Loucy (cell line): Measurements from ENCODE around the gene RHOT1.

Experiments
- EZH2phosphoT487 ChIP-seq: fragments of 200-600 bp; IDR thresholded peaks from 2 replicates; pipeline ENCODE4 v1.6.1; 2018; ENCODE audit warnings: antibody characterized with exemption, mild to moderate bottlenecking, moderate library complexity, borderline replicate concordance
- TF ChIP-seq, protein P1 (sequence below): fragments of 200-600 bp; sonication (generic); conservative IDR thresholded peaks from 2 replicates; pipeline ENCODE4 v1.5.1; 2014; ENCODE audit warnings: mild to moderate bottlenecking, antibody characterized with exemption, low read length

DNA sequence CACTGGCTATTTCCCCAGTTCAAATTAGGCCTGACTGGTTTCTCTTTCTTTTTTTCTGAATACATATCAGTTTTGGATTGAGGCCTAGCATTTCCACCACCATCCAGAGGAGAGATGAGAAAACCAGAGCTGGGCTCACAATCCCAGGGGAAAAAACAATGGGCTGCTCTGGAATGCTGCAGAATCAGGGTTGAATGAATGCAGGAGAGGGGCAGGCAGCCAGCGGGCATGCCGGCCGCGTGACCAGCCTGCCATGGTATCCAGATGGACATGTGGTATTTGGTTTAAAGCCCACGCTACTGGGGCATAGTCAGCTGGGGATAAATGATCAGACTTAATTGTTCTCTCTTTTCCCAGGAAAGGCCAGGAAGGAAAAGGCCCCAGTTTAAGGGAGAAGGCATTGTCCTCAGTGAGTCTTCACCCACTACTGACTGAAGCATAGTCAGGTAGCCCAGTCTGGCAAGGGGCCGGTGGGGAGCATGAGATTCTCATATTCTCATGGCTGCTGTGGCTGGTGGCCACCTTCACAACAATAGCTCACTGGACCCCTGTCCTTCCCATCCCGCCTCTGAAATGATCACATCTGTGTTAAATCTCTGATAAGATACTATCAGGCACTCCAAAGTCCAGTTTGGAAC lies 38.7 kb upstream of the RHOT1 start:
- no peak for TF ChIP-seq EZH2phosphoT487
- TF ChIP-seq, protein P1, sequence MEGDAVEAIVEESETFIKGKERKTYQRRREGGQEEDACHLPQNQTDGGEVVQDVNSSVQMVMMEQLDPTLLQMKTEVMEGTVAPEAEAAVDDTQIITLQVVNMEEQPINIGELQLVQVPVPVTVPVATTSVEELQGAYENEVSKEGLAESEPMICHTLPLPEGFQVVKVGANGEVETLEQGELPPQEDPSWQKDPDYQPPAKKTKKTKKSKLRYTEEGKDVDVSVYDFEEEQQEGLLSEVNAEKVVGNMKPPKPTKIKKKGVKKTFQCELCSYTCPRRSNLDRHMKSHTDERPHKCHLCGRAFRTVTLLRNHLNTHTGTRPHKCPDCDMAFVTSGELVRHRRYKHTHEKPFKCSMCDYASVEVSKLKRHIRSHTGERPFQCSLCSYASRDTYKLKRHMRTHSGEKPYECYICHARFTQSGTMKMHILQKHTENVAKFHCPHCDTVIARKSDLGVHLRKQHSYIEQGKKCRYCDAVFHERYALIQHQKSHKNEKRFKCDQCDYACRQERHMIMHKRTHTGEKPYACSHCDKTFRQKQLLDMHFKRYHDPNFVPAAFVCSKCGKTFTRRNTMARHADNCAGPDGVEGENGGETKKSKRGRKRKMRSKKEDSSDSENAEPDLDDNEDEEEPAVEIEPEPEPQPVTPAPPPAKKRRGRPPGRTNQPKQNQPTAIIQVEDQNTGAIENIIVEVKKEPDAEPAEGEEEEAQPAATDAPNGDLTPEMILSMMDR: no peak
